GM13976 (cell line): Measurements from ENCODE around the gene RNF41.

Source experiments
- DNase-seq: peaks from one replicate; pipeline ENCODE4 v3.0.0; 2012; ENCODE audit warnings: low spot score
- in situ Hi-C: fragments of 300-500 bp; cut with MboI; formaldehyde crosslinking; loops from one replicate; pipeline ENCODE4 v1.12.0; 2022; ENCODE audit warnings: low sequenced_read_pairs, mixed read lengths, inconsistent platforms; ENCODE audit not compliant: unreplicated experiment
- TF ChIP-seq, protein P1 (sequence below): IDR thresholded peaks from 2 replicates; pipeline ENCODE4 v1.5.1; 2012; ENCODE audit warnings: borderline replicate concordance, mild to moderate bottlenecking; ENCODE audit not compliant: insufficient read depth; ENCODE audit errors: extremely low read depth, missing control alignments, control extremely low read depth

Gene RNF41

GRCh38 chr12:56244494-56244893, 22.8 kb upstream of the RNF41 start:
- in situ Hi-C loops: no loop called here
- DNase-seq: no peak
- TF ChIP-seq, protein P1, sequence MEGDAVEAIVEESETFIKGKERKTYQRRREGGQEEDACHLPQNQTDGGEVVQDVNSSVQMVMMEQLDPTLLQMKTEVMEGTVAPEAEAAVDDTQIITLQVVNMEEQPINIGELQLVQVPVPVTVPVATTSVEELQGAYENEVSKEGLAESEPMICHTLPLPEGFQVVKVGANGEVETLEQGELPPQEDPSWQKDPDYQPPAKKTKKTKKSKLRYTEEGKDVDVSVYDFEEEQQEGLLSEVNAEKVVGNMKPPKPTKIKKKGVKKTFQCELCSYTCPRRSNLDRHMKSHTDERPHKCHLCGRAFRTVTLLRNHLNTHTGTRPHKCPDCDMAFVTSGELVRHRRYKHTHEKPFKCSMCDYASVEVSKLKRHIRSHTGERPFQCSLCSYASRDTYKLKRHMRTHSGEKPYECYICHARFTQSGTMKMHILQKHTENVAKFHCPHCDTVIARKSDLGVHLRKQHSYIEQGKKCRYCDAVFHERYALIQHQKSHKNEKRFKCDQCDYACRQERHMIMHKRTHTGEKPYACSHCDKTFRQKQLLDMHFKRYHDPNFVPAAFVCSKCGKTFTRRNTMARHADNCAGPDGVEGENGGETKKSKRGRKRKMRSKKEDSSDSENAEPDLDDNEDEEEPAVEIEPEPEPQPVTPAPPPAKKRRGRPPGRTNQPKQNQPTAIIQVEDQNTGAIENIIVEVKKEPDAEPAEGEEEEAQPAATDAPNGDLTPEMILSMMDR: no peak

DNA sequence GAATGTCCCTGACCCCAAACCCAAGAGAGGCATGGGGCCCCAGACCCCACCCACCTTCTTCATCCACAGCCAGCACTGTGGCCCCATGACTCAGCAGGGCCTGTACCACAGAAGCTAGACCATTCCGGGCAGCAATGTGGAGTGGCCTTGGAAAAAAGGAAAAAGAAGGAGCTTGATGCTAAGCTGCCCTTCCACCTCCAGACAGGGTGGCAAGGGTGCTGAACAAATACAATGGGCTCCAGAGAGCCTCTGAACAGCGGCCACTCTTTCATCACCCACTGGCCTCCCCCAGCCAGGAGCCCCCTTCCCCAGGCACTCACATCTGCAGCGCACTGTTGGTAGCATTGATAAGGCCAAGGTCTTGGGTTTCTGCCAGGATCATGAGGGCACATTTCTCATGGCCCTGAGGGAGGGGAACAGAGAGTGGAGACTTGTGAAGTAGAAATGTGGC, 22.0 kb upstream of the RNF41 start:
- TF ChIP-seq, protein P1: no peak
- in situ Hi-C loops: no loop called here
- no peak for DNase-seq

DNA sequence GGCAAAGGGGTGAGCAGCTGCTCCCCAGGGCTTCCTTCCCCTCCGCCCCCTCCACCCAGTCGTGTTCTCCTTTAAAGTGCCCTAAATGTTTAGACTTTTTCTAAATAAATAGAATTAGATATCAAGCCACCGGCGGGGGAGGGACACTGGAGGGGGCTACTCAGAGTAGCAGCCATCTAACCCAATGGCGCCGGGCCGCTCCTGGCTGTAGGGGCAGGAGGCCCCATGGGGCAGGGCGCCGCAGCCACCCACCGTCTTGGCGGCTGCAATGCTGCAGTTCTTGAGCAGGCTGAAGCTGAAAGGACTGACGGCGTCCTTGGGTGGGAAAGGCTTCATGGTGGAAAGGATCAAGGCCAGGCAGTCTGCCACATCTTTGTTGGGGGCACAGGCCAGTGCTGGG, 21.3 kb upstream of the RNF41 start:
- TF ChIP-seq, protein P1: no peak
- DNase-seq: no peak
- in situ Hi-C loops: no loop called here

DNA sequence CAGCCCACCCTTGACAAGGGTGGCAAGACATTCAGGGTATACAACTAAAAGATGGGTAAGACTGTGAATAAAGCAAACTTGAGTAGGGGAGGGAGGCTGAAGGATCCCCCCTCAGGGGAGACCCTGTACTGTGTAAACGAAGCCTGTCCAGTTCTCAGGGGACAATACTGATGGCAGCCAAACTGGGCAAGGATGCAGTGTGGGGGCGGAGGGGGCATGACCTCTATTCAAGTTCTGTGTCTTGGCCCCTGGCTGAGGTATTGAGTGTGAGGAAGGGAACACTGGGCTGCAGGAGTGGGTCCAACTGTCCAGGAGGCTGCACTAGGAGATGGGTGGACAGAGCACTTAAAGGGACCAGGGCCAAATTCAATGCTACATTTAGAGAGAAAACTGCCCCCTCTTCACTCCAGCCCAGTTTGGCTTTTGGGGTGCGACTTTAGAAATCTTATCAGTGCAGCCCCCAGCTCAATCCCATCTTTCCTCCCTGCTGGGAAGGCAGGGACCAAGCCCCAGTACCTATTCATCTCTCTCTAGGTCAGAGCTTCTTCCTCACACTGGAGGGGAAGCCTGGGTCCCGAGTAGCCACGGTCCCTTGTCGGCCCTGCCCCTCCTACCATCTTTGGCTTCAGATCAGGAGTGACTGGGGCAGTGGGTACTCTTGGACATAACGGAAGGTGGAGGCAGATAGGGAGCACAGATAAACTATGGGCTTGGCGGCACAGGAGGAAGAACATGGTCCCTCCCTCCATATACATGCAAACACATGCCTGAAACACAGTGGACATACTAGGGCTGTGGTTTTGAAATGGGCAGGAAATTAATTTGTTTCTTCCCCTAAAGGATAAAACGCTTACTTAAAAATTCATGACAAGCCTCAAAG, 19.9 kb upstream of the RNF41 start:
- no peak for DNase-seq
- TF ChIP-seq, protein P1: no peak
- in situ Hi-C loops: no loop called here

- in situ Hi-C loops: no loop called here
- TF ChIP-seq, protein P1: no peak
- no peak for DNase-seq
Observed at GRCh38 chr12:56237552-56237951, 15.8 kb upstream of the RNF41 start.

GRCh38 chr12:56236985-56237384, 15.3 kb upstream of the RNF41 start:
- TF ChIP-seq, protein P1: no peak
- no peak for DNase-seq
- in situ Hi-C loops: no loop called here
